H1 (cell line): ENCODE measurements around the gene GRAMD2A. TPM values are rescaled to one million over a fixed set of nuclear protein-coding genes. Genes with fewer than 3 reads are reported as not detected.

Experiments used
- E2F6 ChIP-seq: IDR thresholded peaks from 2 replicates; pipeline ENCODE4 v1.6.1; 2012; ENCODE audit warnings: inconsistent platforms
- polyA plus RNA-seq, 7 experiments: library from polyadenylated mRNA; depleted of rRNA in 3 of 7; stranded (reverse) in 5 of 7; unstranded in 2 of 7; fragments of >200 nt in 5 of 7; fragments of 200-250 nt in 2 of 7; gene quantifications; 1 replicate in 5 of 7; 2 replicates in 1 of 7; 4 replicates in 1 of 7; pipeline versions ENCODE4 v1.2.1 to v1.2.3, GENCODE V29; 2011 to 2013; ENCODE audit warnings: missing spikeins in 2 of 7, mixed read lengths in 2 of 7
- total RNA-seq: library from RNA; stranded (reverse); fragmentation: NEBNext Ultra II Directional; extraction: Animal tissue kit (Norgen Biotek cat#: 25700); gene quantifications from 2 replicates; pipeline ENCODE4 v1.2.1, GENCODE V29; 2021

Gene GRAMD2A
- total and polyA plus RNA-seq, 2 of the 8 experiments (the other 6 are each of a cell fraction or from before 2014, with no cell fraction given) = 0.57 to 1.5 TPM

GRCh38 chr15:72173864-72174550 lies 23.6 kb downstream of the GRAMD2A start (continued):
- TF ChIP-seq E2F6 = no peak
